ENCODE results near the gene SEPTIN3. TPM values are rescaled to one million over a fixed set of nuclear protein-coding genes. Genes with fewer than 3 reads are reported as not detected.

SEPTIN3 gene
- polyA plus RNA-seq, 1 of the 3 experiments (the other 2 are of a cell fraction), result 0.35 TPM

DNA sequence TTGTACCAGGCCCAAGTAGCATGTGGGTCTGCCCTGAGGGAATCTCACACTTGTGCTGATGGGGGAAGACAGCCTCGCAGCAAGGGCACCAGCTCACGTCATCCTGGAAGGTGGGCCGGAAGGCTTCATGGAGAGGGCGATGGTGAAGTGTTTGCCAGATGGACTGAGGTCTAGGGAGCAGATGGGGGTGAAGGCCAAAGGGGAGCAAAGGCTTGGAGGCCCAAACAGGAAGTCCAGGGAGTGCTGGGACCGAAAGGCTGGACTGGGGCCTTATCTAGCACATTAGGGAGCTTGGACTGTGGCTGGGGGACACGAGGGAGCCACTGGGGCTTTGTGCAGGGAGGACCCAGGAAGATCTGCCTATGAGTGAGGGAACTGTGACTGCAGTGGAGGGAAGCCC lies 41.4 kb upstream of the SEPTIN3 start (continued):
- no peak for TF ChIP-seq EZH2phosphoT487 (IDR thresholded peaks at IDR 0.05; ENCODE audit: borderline replicate concordance, low read depth)

GRCh38 chr22:41928593-41929417 lies 40.4 kb upstream of the SEPTIN3 start:
- CTCF ChIA-PET, result interaction anchor here (1.4 kb wide), 1 partner anchor 232 kb away, joined by 5 read pairs; no protein-coding TSS in a partner anchor
- Histone ChIP-seq H3K79me2 (ENCODE audit: insufficient read depth) (no peaks in the 10 kb centered on the region), H3K9ac (no peak overlapping the region), H4K20me1 (ENCODE audit: insufficient read depth) (no peaks in the 10 kb centered on the region), H3K4me1 (ENCODE audit: control insufficient read depth in 1 of 2, insufficient read depth in 2 of 2, low read depth in 1 of 2, low read length in 1 of 2) (no peaks in the 10 kb centered on the region; a peak in 1 of 4 replicates), H3K4me2 (no peak overlapping the region), H3K36me3 (replicated peaks in 1 of 2; ENCODE audit: control insufficient read depth in 1 of 2, insufficient read depth in 2 of 2, low read length in 1 of 2) (no peaks in the 10 kb centered on the region), H3K27me3 (ENCODE audit: insufficient read depth) (no peaks in the 10 kb centered on the region), H3K9me3 (no peaks in the 10 kb centered on the region), H3F3A (replicated peaks; ENCODE audit: insufficient read depth) (no peaks in the 10 kb centered on the region), H2AFZ (ENCODE audit: low read depth) (no peak overlapping the region), H3K4me3 (ENCODE audit: low read depth in 2 of 2, low read length in 1 of 2) (no peak overlapping the region), H3K9me2 (no peaks in the 10 kb centered on the region), H3K27ac (ENCODE audit: low read depth in 2 of 2, low read length in 1 of 2) (no peak overlapping the region)
- no peak for DNase-seq
- WGBS (ENCODE audit: low lambda C conversion rate), result 93% methylated on average over 8 of the region's 14 CpGs
- POLR2A ChIA-PET, result no interaction called here
- TF ChIP-seq ZBTB33 (IDR thresholded peaks at IDR 0.05; ENCODE audit: borderline replicate concordance, low read depth) (no peak), POLR2AphosphoS5 (IDR thresholded peaks at IDR 0.05; ENCODE audit: low read depth, low read length) (no peak), GATA2 (CRISPR knock-in tag; IDR thresholded peaks at IDR 0.05) (no peak), EP300 (IDR thresholded peaks at IDR 0.05; ENCODE audit: borderline replicate concordance in 1 of 2, low read depth in 1 of 2, low read length in 1 of 2) (no peak), NRF1 (IDR thresholded peaks at IDR 0.05; ENCODE audit: low read depth, low read length) (no peak), REST (IDR thresholded peaks at IDR 0.05; ENCODE audit: low read depth, low read length) (no peak), TCF12 (IDR thresholded peaks at IDR 0.05) (no peak), TAF1 (IDR thresholded peaks at IDR 0.05; ENCODE audit: borderline replicate concordance, low read depth, low read length) (no peak), RFX5 (IDR thresholded peaks at IDR 0.05; ENCODE audit: low read length) (no peak), GABPA (IDR thresholded peaks at IDR 0.05; ENCODE audit: low read depth) (no peak), RCOR1 (IDR thresholded peaks at IDR 0.05; ENCODE audit: low read length) (no peak), FOXM1 (IDR thresholded peaks at IDR 0.05; ENCODE audit: low read depth) (no peak), ELF1 (IDR thresholded peaks at IDR 0.05) (no peak), FOXJ3 (CRISPR knock-in tag; IDR thresholded peaks at IDR 0.05) (no peak), RAD21 (IDR thresholded peaks at IDR 0.05; ENCODE audit: low read length) (no peak), NFIC (IDR thresholded peaks at IDR 0.05; ENCODE audit: borderline replicate concordance) (no peak)
- TF ChIP-seq, protein P1, sequence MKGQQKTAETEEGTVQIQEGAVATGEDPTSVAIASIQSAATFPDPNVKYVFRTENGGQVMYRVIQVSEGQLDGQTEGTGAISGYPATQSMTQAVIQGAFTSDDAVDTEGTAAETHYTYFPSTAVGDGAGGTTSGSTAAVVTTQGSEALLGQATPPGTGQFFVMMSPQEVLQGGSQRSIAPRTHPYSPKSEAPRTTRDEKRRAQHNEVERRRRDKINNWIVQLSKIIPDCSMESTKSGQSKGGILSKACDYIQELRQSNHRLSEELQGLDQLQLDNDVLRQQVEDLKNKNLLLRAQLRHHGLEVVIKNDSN (IDR thresholded peaks at IDR 0.05; ENCODE audit: borderline replicate concordance, low read depth), result no peak
- TF ChIP-seq, protein P2, sequence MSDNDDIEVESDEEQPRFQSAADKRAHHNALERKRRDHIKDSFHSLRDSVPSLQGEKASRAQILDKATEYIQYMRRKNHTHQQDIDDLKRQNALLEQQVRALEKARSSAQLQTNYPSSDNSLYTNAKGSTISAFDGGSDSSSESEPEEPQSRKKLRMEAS (IDR thresholded peaks at IDR 0.05; ENCODE audit: low read depth), result no peak

Data from SK-N-SH (cell line).